Measurements from ENCODE around the gene MAN1C1. TPM values are rescaled to one million over a fixed set of nuclear protein-coding genes. Genes with fewer than 3 reads are reported as not detected.

MAN1C1 gene
- total RNA-seq, 1 experiment from 2014 or later, result 9.3 TPM

- DNase-seq, result no peak
- Mint-ChIP-seq H3K36me3 (ENCODE audit: insufficient read depth in 1 of 3, low read depth in 3 of 3) (no peaks in the 10 kb centered on the region), H3K27me3 (ENCODE audit: low read depth) (no peaks in the 10 kb centered on the region), H3K4me3 (no peak overlapping the region), H3K9me3 (no peaks in the 10 kb centered on the region), H3K4me1 (peaks cover 3 to 4% of the 10 kb centered on the region in 2 experiments), H3K27ac (no peak overlapping the region)
- no peak overlapping the region for H3K14ac ChIP-seq (ENCODE audit: insufficient read depth, low read length)
- H3K27me3 ChIP-seq (ENCODE audit: insufficient read depth, low read length), result no peaks in the 10 kb centered on the region
- no peak overlapping the region for H2BK12ac ChIP-seq (ENCODE audit: insufficient read length, low read depth, low read length)
- H3K79me1 ChIP-seq (ENCODE audit: insufficient read depth, low read depth, low read length, poor library complexity, severe bottlenecking), result no peaks in the 10 kb centered on the region
- no peak overlapping the region for H3K23ac ChIP-seq (ENCODE audit: insufficient read length, low read depth, low read length)
- H3K4ac ChIP-seq (ENCODE audit: low read depth, low read length), result no peak overlapping the region
- no peak overlapping the region for H2BK120ac ChIP-seq (ENCODE audit: low read depth, low read length, poor library complexity, severe bottlenecking)
- H4K5ac ChIP-seq (ENCODE audit: insufficient read length, low read depth, low read length), result no peak overlapping the region
- no peak overlapping the region for H4K91ac ChIP-seq (ENCODE audit: insufficient read length, low read depth, low read length)
- no peak overlapping the region for H2BK5ac ChIP-seq (ENCODE audit: insufficient read length, low read length)
- H3K79me2 ChIP-seq (ENCODE audit: insufficient read depth, low read length), result no peaks in the 10 kb centered on the region
- no peak overlapping the region for H3K4me2 ChIP-seq (ENCODE audit: insufficient read depth, insufficient read length, low read length)
- no peak overlapping the region for H3T11ph ChIP-seq (ENCODE audit: low read length)
- H3K18ac ChIP-seq (ENCODE audit: insufficient read length, low read depth, low read length), result no peak overlapping the region
- no peak overlapping the region for H2AFZ ChIP-seq (ENCODE audit: low read length)
- H3K56ac ChIP-seq (ENCODE audit: insufficient read length, low read depth, low read length), result no peak overlapping the region
- H3K9ac ChIP-seq (ENCODE audit: extremely low read depth, insufficient read length, low read length), result no peak overlapping the region
- no peak overlapping the region for H2AK5ac ChIP-seq (ENCODE audit: insufficient read length, low read length)
- H3K9me3 ChIP-seq (ENCODE audit: control insufficient read depth, low read depth, low read length), result no peaks in the 10 kb centered on the region
- no peaks in the 10 kb centered on the region for H3K4me1 ChIP-seq (ENCODE audit: insufficient read depth, low read length)
- no peak for TF ChIP-seq CTCF (conservative IDR thresholded peaks at IDR 0.05)
- no peak overlapping the region for H4K8ac ChIP-seq (replicated peaks; ENCODE audit: insufficient read length, low read depth, low read length)
- no peaks in the 10 kb centered on the region for H4K20me1 ChIP-seq (ENCODE audit: control insufficient read depth, insufficient read depth, insufficient read length)
- H3K23me2 ChIP-seq (ENCODE audit: insufficient read length, low read depth, low read length, poor library complexity, severe bottlenecking), result no peaks in the 10 kb centered on the region
- H2BK20ac ChIP-seq (ENCODE audit: low read depth, low read length, poor library complexity, severe bottlenecking), result no peak overlapping the region
- H2BK15ac ChIP-seq (ENCODE audit: low read depth, low read length), result no peak overlapping the region
- H3K27ac ChIP-seq (ENCODE audit: insufficient read length, low read depth, low read length), result no peak overlapping the region
- no CpG with 5 or more reads among the region's 6 CpGs for WGBS (ENCODE audit: extremely low coverage, insufficient read length, low lambda C conversion rate)
Measured at GRCh38 chr1:25682059-25682601, 65.5 kb downstream of the MAN1C1 start.
